ENCODE measurements around the gene OR6C2.
"Not testable (repeated sequence)": the region's sequence is repeated elsewhere in the genome, so short reads cannot be mapped to it uniquely, and the experiment has no call there.

Gene OR6C2

GRCh38 chr12:55443776-55444175, at the start of gene OR6C2:
Gene OR6C2, plus strand, starts transcription at chr12:55444076. Its CDS starts 8,138 bp downstream, at chr12:55452214.
- DNase-seq (ENCODE audit: low spot score): no peak

GRCh38 chr12:55396326-55396725, 47.5 kb upstream of the OR6C2 start:
- no peak for DNase-seq (ENCODE audit: low spot score)

GRCh38 chr12:55400229-55400628, 43.6 kb upstream of the OR6C2 start, which contains the start of gene OR6C65:
Gene OR6C65, plus strand, starts transcription at chr12:55400529. Its CDS starts 0 bp downstream, at chr12:55400529.
- DNase-seq (ENCODE audit: low spot score): no peak

- DNase-seq (ENCODE audit: low spot score): no peak
These were observed 36.0 kb upstream of the OR6C2 start for GRCh38 chr12:55407866-55408265.

- DNase-seq (ENCODE audit: low spot score): not testable (repeated sequence)
These were observed 34.7 kb upstream of the OR6C2 start for GRCh38 chr12:55409133-55409532.

- DNase-seq (ENCODE audit: low spot score): not testable (repeated sequence)
These were observed 31.7 kb upstream of the OR6C2 start for GRCh38 chr12:55412138-55412537.

- not testable (repeated sequence) for DNase-seq (ENCODE audit: low spot score)
These were observed 30.1 kb upstream of the OR6C2 start for GRCh38 chr12:55413498-55414388.

GRCh38 chr12:55414396-55414823, 29.5 kb upstream of the OR6C2 start:
- DNase-seq (ENCODE audit: low spot score): not testable (repeated sequence)

- DNase-seq (ENCODE audit: low spot score): not testable (repeated sequence)
These were observed 29.0 kb upstream of the OR6C2 start for GRCh38 chr12:55414889-55415288.

GRCh38 chr12:55416961-55417360, 26.9 kb upstream of the OR6C2 start:
- DNase-seq (ENCODE audit: low spot score): no peak

- DNase-seq (ENCODE audit: low spot score): no peak
These were observed 23.4 kb upstream of the OR6C2 start for GRCh38 chr12:55420307-55420962.

- DNase-seq (ENCODE audit: low spot score): no peak
These were observed 17.9 kb upstream of the OR6C2 start, which contains the start of gene OR6C76 for GRCh38 chr12:55425954-55426353. Gene OR6C76, plus strand, starts transcription at chr12:55426254. Its CDS starts 0 bp downstream, at chr12:55426254.

- DNase-seq (ENCODE audit: low spot score): no peak
These were observed 15.3 kb upstream of the OR6C2 start for GRCh38 chr12:55428331-55429243.

- not testable (repeated sequence) for DNase-seq (ENCODE audit: low spot score)
These were observed 2.6 kb upstream of the OR6C2 start for GRCh38 chr12:55441233-55441632.

GRCh38 chr12:55445357-55445756, 1.5 kb downstream of the OR6C2 start:
- DNase-seq (ENCODE audit: low spot score): no peak

- DNase-seq (ENCODE audit: low spot score): no peak
These were observed 2.5 kb downstream of the OR6C2 start for GRCh38 chr12:55446326-55446725.

GRCh38 chr12:55448825-55449224, 4.9 kb downstream of the OR6C2 start:
- no peak for DNase-seq (ENCODE audit: low spot score)

GRCh38 chr12:55464926-55465325, 21.1 kb downstream of the OR6C2 start:
- DNase-seq (ENCODE audit: low spot score): not testable (repeated sequence)

- no peak for DNase-seq (ENCODE audit: low spot score)
These were observed 24.0 kb downstream of the OR6C2 start for GRCh38 chr12:55467836-55468235.

GRCh38 chr12:55469291-55469690, 25.4 kb downstream of the OR6C2 start:
- DNase-seq (ENCODE audit: low spot score): no peak

- DNase-seq (ENCODE audit: low spot score): no peak
These were observed 26.4 kb downstream of the OR6C2 start, which contains the start of gene OR6C70 for GRCh38 chr12:55470088-55470829. Gene OR6C70, minus strand, starts transcription at chr12:55470138. Its CDS starts 0 bp downstream, at chr12:55470138.
